SK-N-SH (cell line): ENCODE data around the gene TM7SF3. TPM values are rescaled to one million over a fixed set of nuclear protein-coding genes. Genes with fewer than 3 reads are reported as not detected.

Experiments used
- CTCF ChIA-PET: fragments of 300-600, 350-600 bp; formaldehyde crosslinking; extraction: SDS; loops from one replicate; lab custom pipeline; 2021; lab: Yijun Ruan, JAX
- POLR2A ChIA-PET: fragments of 350-600 bp; sonication (Branson Sonifier 250); formaldehyde crosslinking; extraction: SDS; loops from one replicate; lab custom pipeline; 2020; ENCODE audit warnings: antibody characterized with exemption, inconsistent platforms; lab: Yijun Ruan, JAX
- DNase-seq: peaks from one replicate; pipeline ENCODE4 v3.0.0; 2012
- H2AFZ ChIP-seq: fragments of 200-600 bp; sonication (generic); 2 replicates; pipeline ENCODE4 v1.8.1; 2016; ENCODE audit warnings: antibody characterized with exemption, mild to moderate bottlenecking, low read depth
- H3F3A ChIP-seq: fragments of 200-600 bp; sonication (generic); replicated peaks from 2 replicates; pipeline ENCODE3; 2016; ENCODE audit warnings: antibody characterized with exemption, mild to moderate bottlenecking; ENCODE audit not compliant: insufficient read depth
- H3K27ac ChIP-seq, 2 experiments: fragments of 200-500 bp in 1 of 2; fragments of 200-600 bp in 1 of 2; sonication (Bioruptor generic) in 1 of 2; sonication (generic), shearing (Covaris generic) in 1 of 2; 2 replicates each; pipeline versions ENCODE4 v1.5.1 to v1.6.1; 2014 to 2016; ENCODE audit warnings: low read depth in 2 of 2, inconsistent platforms in 1 of 2, low read length in 1 of 2, mild to moderate bottlenecking in 1 of 2, mixed read lengths in 1 of 2
- H3K27me3 ChIP-seq: fragments of 200-600 bp; sonication (generic), shearing (Covaris generic); 2 replicates; pipeline ENCODE4 v1.6.1; 2016; ENCODE audit warnings: mixed run types; ENCODE audit not compliant: insufficient read depth
- H3K36me3 ChIP-seq, 2 experiments: fragments of 200-500 bp in 1 of 2; fragments of 200-600 bp in 1 of 2; sonication (Bioruptor generic) in 1 of 2; sonication (generic) in 1 of 2; replicated peaks in 1 of 2; 2 replicates each; pipeline versions ENCODE3 to v1.5.1; 2014 to 2016; ENCODE audit warnings: low read length in 1 of 2, mild to moderate bottlenecking in 1 of 2; ENCODE audit not compliant: insufficient read depth in 2 of 2, control insufficient read depth in 1 of 2
- H3K4me1 ChIP-seq, 2 experiments: fragments of 200-500 bp in 1 of 2; fragments of 200-600 bp in 1 of 2; sonication (Bioruptor generic) in 1 of 2; sonication (generic), shearing (Covaris generic) in 1 of 2; 2 replicates each; pipeline versions ENCODE4 v1.5.1 to v1.6.1; 2014 to 2016; ENCODE audit warnings: low read depth in 1 of 2, low read length in 1 of 2, mixed run types in 1 of 2; ENCODE audit not compliant: insufficient read depth in 2 of 2, control insufficient read depth in 1 of 2
- H3K4me2 ChIP-seq: fragments of 200-600 bp; sonication (generic), shearing (Covaris generic); 2 replicates; pipeline ENCODE4 v1.6.1; 2017; ENCODE audit warnings: mixed run types
- H3K4me3 ChIP-seq, 2 experiments: fragments of 200-500 bp in 1 of 2; fragments of 200-600 bp in 1 of 2; sonication (Bioruptor generic) in 1 of 2; sonication (generic), shearing (Covaris generic) in 1 of 2; 2 replicates each; pipeline versions ENCODE4 v1.5.1 to v1.8.1; 2014 to 2016; ENCODE audit warnings: low read depth in 2 of 2, inconsistent platforms in 1 of 2, low read length in 1 of 2, mild to moderate bottlenecking in 1 of 2, mixed read lengths in 1 of 2, moderate library complexity in 1 of 2
- H3K79me2 ChIP-seq: fragments of 200-600 bp; sonication (generic); 2 replicates; pipeline ENCODE4 v1.8.1; 2017; ENCODE audit warnings: mild to moderate bottlenecking; ENCODE audit not compliant: insufficient read depth
- H3K9ac ChIP-seq: fragments of 200-600 bp; sonication (generic); 2 replicates; pipeline ENCODE4 v1.6.1; 2017; ENCODE audit warnings: mixed run types
- H3K9me2 ChIP-seq: fragments of 200-600 bp; sonication (generic); 2 replicates; pipeline ENCODE4 v1.6.1; 2017; ENCODE audit warnings: mixed run types
- H3K9me3 ChIP-seq: fragments of 200-600 bp; sonication (generic); 2 replicates; pipeline ENCODE4 v1.6.1; 2017; ENCODE audit warnings: mixed run types, mild to moderate bottlenecking, moderate library complexity
- H4K20me1 ChIP-seq: fragments of 200-600 bp; sonication (generic); 2 replicates; pipeline ENCODE4 v1.6.1; 2017; ENCODE audit warnings: mild to moderate bottlenecking, mixed run types; ENCODE audit not compliant: insufficient read depth
- CHD2 ChIP-seq: fragments of 150-350 bp; IDR thresholded peaks from 2 replicates; pipeline ENCODE4 v1.6.1; 2018; ENCODE audit warnings: low read length; ENCODE audit not compliant: partially characterized antibody
- CTCF ChIP-seq: fragments of 200-600 bp; sonication (generic); IDR thresholded peaks from 2 replicates; pipeline ENCODE4 v1.6.1; 2017; ENCODE audit warnings: antibody characterized with exemption, mild to moderate bottlenecking, moderate library complexity
- ELF1 ChIP-seq: IDR thresholded peaks from 2 replicates; pipeline ENCODE4 v1.4.0; 2012
- FOSL2 ChIP-seq: IDR thresholded peaks from 2 replicates; pipeline ENCODE4 v1.4.0; 2012; ENCODE audit warnings: low read depth, mild to moderate bottlenecking, moderate library complexity, borderline replicate concordance
- FOXJ3 ChIP-seq: sonication (generic); formaldehyde crosslinking; IDR thresholded peaks from 2 replicates; pipeline ENCODE4 v1.5.1; 2020; ENCODE audit warnings: mild to moderate bottlenecking, missing genetic modification reagents
- GABPA ChIP-seq: IDR thresholded peaks from 2 replicates; pipeline ENCODE4 v1.4.0; 2012; ENCODE audit warnings: low read depth, mild to moderate bottlenecking
- MEF2A ChIP-seq: IDR thresholded peaks from 2 replicates; pipeline ENCODE4 v1.4.0; 2012; ENCODE audit warnings: low read depth, borderline replicate concordance
- NRF1 ChIP-seq: IDR thresholded peaks from 2 replicates; pipeline ENCODE4 v1.6.1; 2012; ENCODE audit warnings: low read depth, mild to moderate bottlenecking, low read length
- POLR2AphosphoS5 ChIP-seq: IDR thresholded peaks from 2 replicates; pipeline ENCODE4 v1.6.1; 2012; ENCODE audit warnings: low read depth, low read length
- RAD21 ChIP-seq: IDR thresholded peaks from 2 replicates; pipeline ENCODE4 v1.6.1; 2012; ENCODE audit warnings: mild to moderate bottlenecking, low read length
- RFX5 ChIP-seq: IDR thresholded peaks from 2 replicates; pipeline ENCODE4 v1.6.1; 2012; ENCODE audit warnings: mild to moderate bottlenecking, improper control_type of control experiment, low read length
- SIN3A ChIP-seq: IDR thresholded peaks from 2 replicates; pipeline ENCODE4 v1.6.1; 2012; ENCODE audit warnings: low read depth, mild to moderate bottlenecking, low read length, moderate library complexity, borderline replicate concordance
- SMC3 ChIP-seq: IDR thresholded peaks from 2 replicates; pipeline ENCODE4 v1.6.1; 2012; ENCODE audit warnings: low read depth, low read length, improper control_type of control experiment
- TAF1 ChIP-seq: IDR thresholded peaks from 2 replicates; pipeline ENCODE4 v1.6.1; 2012; ENCODE audit warnings: low read depth, mild to moderate bottlenecking, low read length, moderate library complexity, borderline replicate concordance
- USF2 ChIP-seq: fragments of 150-350 bp; IDR thresholded peaks from 2 replicates; pipeline ENCODE4 v1.6.1; 2017; ENCODE audit warnings: antibody characterized with exemption, low read length, low read depth, borderline replicate concordance
- YY1 ChIP-seq: IDR thresholded peaks from 2 replicates; pipeline ENCODE4 v1.4.0; 2012; ENCODE audit warnings: low read depth, mild to moderate bottlenecking
- WGBS: methylation state at CpG from one replicate; pipeline ENCODE4 v1.1.6; 2017; ENCODE audit warnings: low lambda C conversion rate; 5-methylcytosine and 5-hydroxymethylcytosine counted together
- polyA plus RNA-seq, 3 experiments: library from polyadenylated mRNA; depleted of rRNA; stranded (reverse); fragments of >200 nt; gene quantifications; 2 replicates each; pipeline ENCODE4 v1.2.3, GENCODE V29; 2012
- TF ChIP-seq, protein P1 (sequence below): IDR thresholded peaks from 2 replicates; pipeline ENCODE4 v1.4.0; 2012; ENCODE audit warnings: low read depth
- TF ChIP-seq, protein P2 (sequence below): IDR thresholded peaks from 2 replicates; pipeline ENCODE4 v1.6.1; 2012; ENCODE audit warnings: mild to moderate bottlenecking, low read depth, low read length, moderate library complexity

TM7SF3 gene
- polyA plus RNA-seq, 1 of the 3 experiments (the other 2 are of a cell fraction) = 72.1 TPM

GRCh38 chr12:27015730-27016076 is 1.5 kb upstream of the TM7SF3 start:
- TF ChIP-seq MEF2A (no peak), FOSL2 (no peak), ELF1 (no peak), RAD21 (peak; percentile 43; the same call in 1 of the 2 replicates), GABPA (no peak), YY1 (no peak), CHD2 (peak; percentile 7), CTCF (peak; percentile 65), USF2 (no peak), RFX5 (0 out of 2 replicates have a peak, but pooled peaks have one; percentile 11), NRF1 (no peak), SMC3 (peak; percentile 21), TAF1 (no peak), FOXJ3 (CRISPR knock-in tag) (no peak), POLR2AphosphoS5 (no peak), SIN3A (no peak)
- TF ChIP-seq, protein P1, sequence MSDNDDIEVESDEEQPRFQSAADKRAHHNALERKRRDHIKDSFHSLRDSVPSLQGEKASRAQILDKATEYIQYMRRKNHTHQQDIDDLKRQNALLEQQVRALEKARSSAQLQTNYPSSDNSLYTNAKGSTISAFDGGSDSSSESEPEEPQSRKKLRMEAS = no peak
- TF ChIP-seq, protein P2, sequence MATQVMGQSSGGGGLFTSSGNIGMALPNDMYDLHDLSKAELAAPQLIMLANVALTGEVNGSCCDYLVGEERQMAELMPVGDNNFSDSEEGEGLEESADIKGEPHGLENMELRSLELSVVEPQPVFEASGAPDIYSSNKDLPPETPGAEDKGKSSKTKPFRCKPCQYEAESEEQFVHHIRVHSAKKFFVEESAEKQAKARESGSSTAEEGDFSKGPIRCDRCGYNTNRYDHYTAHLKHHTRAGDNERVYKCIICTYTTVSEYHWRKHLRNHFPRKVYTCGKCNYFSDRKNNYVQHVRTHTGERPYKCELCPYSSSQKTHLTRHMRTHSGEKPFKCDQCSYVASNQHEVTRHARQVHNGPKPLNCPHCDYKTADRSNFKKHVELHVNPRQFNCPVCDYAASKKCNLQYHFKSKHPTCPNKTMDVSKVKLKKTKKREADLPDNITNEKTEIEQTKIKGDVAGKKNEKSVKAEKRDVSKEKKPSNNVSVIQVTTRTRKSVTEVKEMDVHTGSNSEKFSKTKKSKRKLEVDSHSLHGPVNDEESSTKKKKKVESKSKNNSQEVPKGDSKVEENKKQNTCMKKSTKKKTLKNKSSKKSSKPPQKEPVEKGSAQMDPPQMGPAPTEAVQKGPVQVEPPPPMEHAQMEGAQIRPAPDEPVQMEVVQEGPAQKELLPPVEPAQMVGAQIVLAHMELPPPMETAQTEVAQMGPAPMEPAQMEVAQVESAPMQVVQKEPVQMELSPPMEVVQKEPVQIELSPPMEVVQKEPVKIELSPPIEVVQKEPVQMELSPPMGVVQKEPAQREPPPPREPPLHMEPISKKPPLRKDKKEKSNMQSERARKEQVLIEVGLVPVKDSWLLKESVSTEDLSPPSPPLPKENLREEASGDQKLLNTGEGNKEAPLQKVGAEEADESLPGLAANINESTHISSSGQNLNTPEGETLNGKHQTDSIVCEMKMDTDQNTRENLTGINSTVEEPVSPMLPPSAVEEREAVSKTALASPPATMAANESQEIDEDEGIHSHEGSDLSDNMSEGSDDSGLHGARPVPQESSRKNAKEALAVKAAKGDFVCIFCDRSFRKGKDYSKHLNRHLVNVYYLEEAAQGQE = no peak
- H3K27ac ChIP-seq = no peak overlapping the region; a peak in 1 of 4 replicates
- 12% methylated on average over 2 of the region's 2 CpGs for WGBS
- no peak overlapping the region for H3K4me2 ChIP-seq
- no peaks in the 10 kb centered on the region for H3K9me3 ChIP-seq
- H4K20me1 ChIP-seq = no peaks in the 10 kb centered on the region
- no peaks in the 10 kb centered on the region for H3K27me3 ChIP-seq
- H3K9me2 ChIP-seq = no peaks in the 10 kb centered on the region
- H3K36me3 ChIP-seq = peaks cover 0 to under 1% of the 10 kb centered on the region in 2 experiments
- H2AFZ ChIP-seq = peak overlapping the region; percentile 63; the same call in 1 of the 2 replicates
- H3F3A ChIP-seq = peaks cover 8% of the 10 kb centered on the region
- ChIA-PET CTCF (interaction anchor here (0.6 to 6.8 kb wide), 26 partner anchors 9 to 899 kb away, joined by 3 to 108 read pairs (median 4); partner anchors contain the start of genes ITPR2 and STK38L), POLR2A (no interaction called here)
- peaks cover 25% of the 10 kb centered on the region for H3K79me2 ChIP-seq
- H3K4me1 ChIP-seq = peaks cover 0 to 19% of the 10 kb centered on the region in 2 experiments; a peak in 3 of 4 replicates
- peak; percentile 29 for DNase-seq
- H3K4me3 ChIP-seq = no peak overlapping the region
- no peak overlapping the region for H3K9ac ChIP-seq
